ENCODE data around the gene METRNL. TPM values are rescaled to one million over a fixed set of nuclear protein-coding genes. Genes with fewer than 3 reads are reported as not detected.
"Not testable (repeated sequence)": the region's sequence is repeated elsewhere in the genome, so short reads cannot be mapped to it uniquely, and the experiment has no call there.

Gene METRNL
- total and polyA plus RNA-seq, 12 donors: 39.0 to 134 (median 70.9) TPM

DNA sequence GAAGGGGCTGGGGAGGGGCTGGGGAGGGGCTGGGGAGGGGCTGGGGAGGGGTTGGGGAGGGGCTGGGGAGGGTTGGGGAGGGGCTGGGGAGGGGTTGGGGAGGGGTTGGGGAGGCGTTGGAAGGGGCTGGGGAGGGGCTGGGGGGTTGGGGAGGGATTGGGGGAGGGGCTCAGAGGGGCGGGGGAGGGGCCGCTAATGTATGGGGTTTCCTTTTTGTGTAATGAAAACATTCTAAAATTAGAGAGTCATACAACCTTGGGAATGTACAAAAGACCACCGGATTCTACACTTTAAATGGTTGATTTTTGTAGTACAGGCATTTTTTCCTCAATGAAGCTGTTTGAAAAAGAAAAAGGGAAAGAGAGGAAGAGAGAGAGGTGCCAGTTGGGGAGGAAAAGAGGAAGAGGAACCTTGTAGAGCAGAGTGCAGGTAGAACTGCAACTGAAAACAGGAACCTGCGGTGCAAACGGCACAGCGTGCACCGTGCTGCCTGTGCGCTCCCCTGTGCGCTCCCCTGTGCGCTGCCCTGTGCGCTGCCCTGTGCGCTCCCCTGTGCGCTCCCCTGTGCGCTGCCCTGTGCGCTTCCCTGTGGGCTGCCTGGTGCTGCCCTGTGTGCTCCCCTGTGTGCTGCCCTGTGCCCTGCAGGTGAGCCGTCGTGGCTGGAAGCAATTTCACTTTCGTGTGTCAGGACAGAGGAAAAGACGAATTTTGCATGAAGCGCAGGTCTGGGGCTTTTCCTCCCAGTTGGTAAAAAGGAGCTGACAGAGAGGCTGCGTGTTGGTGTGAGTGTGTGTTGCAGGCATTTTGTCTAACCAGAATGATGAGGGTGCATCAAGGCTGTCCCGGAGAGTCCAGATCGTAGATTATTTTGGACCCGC lies 40.8 kb downstream of the METRNL start:
- TF ChIP-seq, protein P1, sequence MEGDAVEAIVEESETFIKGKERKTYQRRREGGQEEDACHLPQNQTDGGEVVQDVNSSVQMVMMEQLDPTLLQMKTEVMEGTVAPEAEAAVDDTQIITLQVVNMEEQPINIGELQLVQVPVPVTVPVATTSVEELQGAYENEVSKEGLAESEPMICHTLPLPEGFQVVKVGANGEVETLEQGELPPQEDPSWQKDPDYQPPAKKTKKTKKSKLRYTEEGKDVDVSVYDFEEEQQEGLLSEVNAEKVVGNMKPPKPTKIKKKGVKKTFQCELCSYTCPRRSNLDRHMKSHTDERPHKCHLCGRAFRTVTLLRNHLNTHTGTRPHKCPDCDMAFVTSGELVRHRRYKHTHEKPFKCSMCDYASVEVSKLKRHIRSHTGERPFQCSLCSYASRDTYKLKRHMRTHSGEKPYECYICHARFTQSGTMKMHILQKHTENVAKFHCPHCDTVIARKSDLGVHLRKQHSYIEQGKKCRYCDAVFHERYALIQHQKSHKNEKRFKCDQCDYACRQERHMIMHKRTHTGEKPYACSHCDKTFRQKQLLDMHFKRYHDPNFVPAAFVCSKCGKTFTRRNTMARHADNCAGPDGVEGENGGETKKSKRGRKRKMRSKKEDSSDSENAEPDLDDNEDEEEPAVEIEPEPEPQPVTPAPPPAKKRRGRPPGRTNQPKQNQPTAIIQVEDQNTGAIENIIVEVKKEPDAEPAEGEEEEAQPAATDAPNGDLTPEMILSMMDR (IDR thresholded peaks at IDR 0.05): no peak
- ATAC-seq: peak in 1 of 8 donors; percentile 25
- H3K36me3 ChIP-seq: no peaks in the 10 kb centered on the region
- 69 to 77% methylated on average over 24 to 25 of the region's 25 CpGs for WGBS, 2 donors
- intact Hi-C loops (cut with DNase I): loop anchor here in 1 of 10 donors (5.0 kb wide), 1 partner anchor 38 kb away; no protein-coding TSS in a partner anchor
- H3K4me3 ChIP-seq: no peak overlapping the region
- no peak for DNase-seq
- H3K4me1 ChIP-seq: peaks cover 0 to 27% (median 7%) of the 10 kb centered on the region in 9 donors
- H3K27ac ChIP-seq: no peak overlapping the region
- peaks cover 0 to 17% (median 4%) of the 10 kb centered on the region in 7 donors for H3K27me3 ChIP-seq
- no peaks in the 10 kb centered on the region for H3K9me3 ChIP-seq

DNA sequence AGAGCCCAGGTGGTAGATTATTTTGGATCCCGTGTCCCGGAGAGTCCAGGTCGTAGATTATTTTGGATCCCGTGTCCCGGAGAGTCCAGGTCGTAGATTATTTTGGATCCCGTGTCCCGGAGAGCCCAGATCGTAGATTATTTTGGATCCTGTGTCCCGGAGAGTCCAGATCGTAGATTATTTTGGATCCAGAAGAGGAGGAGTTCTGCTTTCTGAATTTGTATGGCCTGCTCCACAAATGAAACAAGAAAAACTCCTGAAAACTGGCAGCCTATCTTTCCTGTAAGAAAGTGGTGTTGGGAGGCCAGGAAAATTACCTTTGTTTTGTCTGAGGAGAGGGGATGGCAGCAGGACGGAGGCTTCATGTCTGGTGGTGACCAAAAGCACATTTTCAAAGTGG lies 42.1 kb downstream of the METRNL start:
- H3K36me3 ChIP-seq; H3K9me3 ChIP-seq; H3K27ac ChIP-seq; ATAC-seq; intact Hi-C loops (cut with DNase I); DNase-seq; H3K4me3 ChIP-seq: not testable (repeated sequence)
- WGBS, 2 donors: 63 to 66% methylated on average over 12 of the region's 12 CpGs
- Histone ChIP-seq H3K4me1 (peaks cover 0 to 39% (median 7%) of the 10 kb centered on the region in 9 donors), H3K27me3 (peaks cover 0 to 17% (median 4%) of the 10 kb centered on the region in 7 donors)

DNA sequence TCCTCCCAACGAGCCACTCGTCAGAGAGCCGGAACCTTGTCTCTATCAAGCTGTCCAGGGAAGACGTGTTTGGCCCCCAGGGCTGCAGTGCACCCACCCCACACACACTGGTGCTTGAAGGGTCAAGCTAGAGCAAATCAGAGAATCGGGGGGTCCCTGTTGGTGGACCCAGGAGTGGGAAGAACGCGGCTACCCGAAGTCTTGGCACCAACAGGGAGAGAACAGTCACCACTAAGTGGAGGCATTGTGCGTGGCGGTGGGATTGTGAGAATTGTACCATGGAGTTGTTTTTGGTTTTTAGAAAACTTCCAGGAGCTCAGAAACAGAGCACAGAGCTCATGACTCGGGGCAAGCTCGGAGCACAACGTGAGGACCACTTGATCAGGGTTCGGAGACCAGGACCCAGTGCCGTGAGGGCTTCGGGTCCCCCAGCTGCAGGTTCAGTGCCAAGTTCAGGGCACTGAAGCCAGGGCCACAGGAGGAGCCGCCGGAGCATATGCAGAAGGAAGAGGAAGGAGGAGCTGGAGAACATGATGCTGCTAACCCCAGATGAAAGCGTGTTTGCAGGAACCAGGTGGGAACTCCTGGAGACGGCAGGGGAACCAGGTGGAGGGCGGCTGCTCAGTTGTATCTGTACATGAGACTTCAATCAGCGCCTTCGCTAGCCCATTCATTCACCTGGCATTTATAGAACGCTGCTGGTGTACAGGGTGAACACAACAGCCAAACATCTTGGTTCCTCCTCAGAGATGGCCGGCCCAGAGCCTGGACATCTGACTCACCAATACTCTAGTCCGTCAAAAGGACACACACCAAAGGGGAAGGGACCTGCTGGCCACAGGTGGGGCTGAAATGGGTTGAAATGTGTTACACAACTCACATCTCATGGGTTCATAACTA lies 42.8 kb downstream of the METRNL start:
- ATAC-seq (no peak), DNase-seq (no peak)
- intact Hi-C loops (cut with DNase I): no loop called here
- H3K4me3 ChIP-seq: no peak overlapping the region
- no peak overlapping the region for H3K27ac ChIP-seq
- H3K4me1 ChIP-seq: peaks cover 0 to 40% (median 7%) of the 10 kb centered on the region in 9 donors
- peaks cover 0 to 17% (median 4%) of the 10 kb centered on the region in 7 donors for H3K27me3 ChIP-seq
- no peaks in the 10 kb centered on the region for H3K9me3 ChIP-seq
- TF ChIP-seq, protein P1 (IDR thresholded peaks at IDR 0.05): no peak
- WGBS, 2 donors: 84 to 89% methylated on average over 26 of the region's 26 CpGs
- no peaks in the 10 kb centered on the region for H3K36me3 ChIP-seq

GRCh38 chr17:83122834-83123233 lies 43.4 kb downstream of the METRNL start:
- Histone ChIP-seq H3K36me3 (no peaks in the 10 kb centered on the region), H3K27ac (no peak overlapping the region), H3K27me3 (peaks cover 0 to 17% (median 4%) of the 10 kb centered on the region in 7 donors), H3K9me3 (no peaks in the 10 kb centered on the region), H3K4me1 (peaks cover 0 to 40% (median 7%) of the 10 kb centered on the region in 9 donors), H3K4me3 (no peak overlapping the region)
- no peak for ATAC-seq
- no peak for DNase-seq
- TF ChIP-seq, protein P1 (IDR thresholded peaks at IDR 0.05): no peak
- WGBS, 2 donors: 78 to 82% methylated on average over 16 of the region's 16 CpGs
- intact Hi-C loops (cut with DNase I): no loop called here

Data from heart right ventricle (tissue), 16 donors.